Hematopoietic multipotent progenitor cell treated with erythropoietin and hydrocortisone succinate and interleukin-3 and kit ligand, for 8 days (in vitro differentiated cells): ENCODE results near the gene FAM228B.
"Not testable (repeated sequence)": the region's sequence is repeated elsewhere in the genome, so short reads cannot be mapped to it uniquely, and the experiment has no call there.

Source experiments
- DNase-seq: peaks from one replicate; pipeline ENCODE4 v3.0.0-alpha.2; 2015

Gene FAM228B

GRCh38 chr2:24104110-24104650, 19.1 kb upstream of the FAM228B start:
- no peak for DNase-seq

- no peak for DNase-seq
Measured at GRCh38 chr2:24104906-24105305, 18.4 kb upstream of the FAM228B start.

- DNase-seq, result no peak
Measured at GRCh38 chr2:24105816-24106215, 17.5 kb upstream of the FAM228B start.

- no peak for DNase-seq
Measured at GRCh38 chr2:24106786-24107185, 16.5 kb upstream of the FAM228B start.

- DNase-seq, result no peak
Measured at GRCh38 chr2:24107336-24107735, 15.9 kb upstream of the FAM228B start.

- DNase-seq, result not testable (repeated sequence)
Measured at GRCh38 chr2:24109431-24109830, 13.8 kb upstream of the FAM228B start.

GRCh38 chr2:24110660-24111303, 12.5 kb upstream of the FAM228B start:
- DNase-seq, result no peak

GRCh38 chr2:24111407-24111901, 11.8 kb upstream of the FAM228B start:
- DNase-seq, result no peak

GRCh38 chr2:24115057-24115456, 8.2 kb upstream of the FAM228B start:
- DNase-seq, result no peak

GRCh38 chr2:24117902-24118301, 5.4 kb upstream of the FAM228B start:
- DNase-seq, result no peak

- DNase-seq, result no peak
Measured at GRCh38 chr2:24121066-24121465, 2.2 kb upstream of the FAM228B start.

- DNase-seq, result no peak
Measured at GRCh38 chr2:24121469-24121868, 1.8 kb upstream of the FAM228B start.

- no peak for DNase-seq
Measured at GRCh38 chr2:24122366-24123194, 689 bp upstream of the FAM228B start.

GRCh38 chr2:24123922-24124580, 782 bp downstream of the FAM228B start:
- DNase-seq, result no peak

- DNase-seq, result no peak
Measured at GRCh38 chr2:24125956-24126355, 2.7 kb downstream of the FAM228B start.

- DNase-seq, result no peak
Measured at GRCh38 chr2:24132543-24132942, 9.3 kb downstream of the FAM228B start.

GRCh38 chr2:24140305-24140704, 17.0 kb downstream of the FAM228B start:
- DNase-seq, result not testable (repeated sequence)

- no peak for DNase-seq
Measured at GRCh38 chr2:24147364-24147763, 24.1 kb downstream of the FAM228B start.

- DNase-seq, result no peak
Measured at GRCh38 chr2:24152413-24153197, 29.3 kb downstream of the FAM228B start.

GRCh38 chr2:24153478-24153877, 30.2 kb downstream of the FAM228B start:
- no peak for DNase-seq

- DNase-seq, result no peak
Measured at GRCh38 chr2:24158131-24158530, 34.9 kb downstream of the FAM228B start.

GRCh38 chr2:24159708-24160107, 36.4 kb downstream of the FAM228B start:
- no peak for DNase-seq

- DNase-seq, result no peak
Measured at GRCh38 chr2:24160761-24161160, 37.5 kb downstream of the FAM228B start.
